Endothelial cell of umbilical vein (primary cell): ENCODE results near the gene YWHAG.

Source experiments
- CTCF ChIP-seq, 2 donors: IDR thresholded peaks; 1 replicate in 1 of 2; 2 replicates in 1 of 2; pipeline ENCODE4 v1.5.1; 2011; ENCODE audit warnings: low read length in 2 of 2, mild to moderate bottlenecking in 2 of 2, moderate library complexity in 2 of 2, control low read depth in 1 of 2, inconsistent platforms in 1 of 2, low read depth in 1 of 2; ENCODE audit not compliant: insufficient read depth in 1 of 2; ENCODE audit errors: extremely low read depth in 1 of 2
- EZH2 ChIP-seq: IDR thresholded peaks from 2 replicates; pipeline ENCODE4 v1.6.1; 2012; ENCODE audit warnings: borderline replicate concordance, low read depth, mild to moderate bottlenecking, moderate library complexity, low read length, inconsistent platforms; ENCODE audit not compliant: severe bottlenecking
- FOS ChIP-seq: IDR thresholded peaks from 2 replicates; pipeline ENCODE4 v1.6.1; 2011; ENCODE audit warnings: mild to moderate bottlenecking, low read length, moderate library complexity, borderline replicate concordance; ENCODE audit not compliant: insufficient read depth
- JUN ChIP-seq: IDR thresholded peaks from 2 replicates; pipeline ENCODE4 v1.6.1; 2011; ENCODE audit warnings: borderline replicate concordance, low read depth; ENCODE audit not compliant: insufficient read length, insufficient read depth
- MAX ChIP-seq: IDR thresholded peaks from 2 replicates; pipeline ENCODE4 v1.6.1; 2011; ENCODE audit not compliant: insufficient read depth, insufficient read length
- MYC ChIP-seq: IDR thresholded peaks from one replicate; pipeline ENCODE4 v1.6.1; 2011; ENCODE audit warnings: mild to moderate bottlenecking, low read depth, low read length
- POLR2A ChIP-seq: IDR thresholded peaks from 2 replicates; pipeline ENCODE4 v1.6.1; 2012; ENCODE audit warnings: low read depth, mild to moderate bottlenecking, control low read depth, low read length
- POLR2AphosphoS5 ChIP-seq: IDR thresholded peaks from 2 replicates; pipeline ENCODE4 v1.6.1; 2012; ENCODE audit warnings: low read depth, mild to moderate bottlenecking, control low read depth, low read length, moderate library complexity; ENCODE audit not compliant: insufficient read depth

GRCh38 chr7:76356115-76356514 lies 2.7 kb downstream of the YWHAG start:
- no peak for TF ChIP-seq CTCF (IDR thresholded peaks at IDR 0.05; ENCODE audit: extremely low read depth in 1 of 2, insufficient read depth in 1 of 2, low read depth in 1 of 2, low read length in 2 of 2)
- TF ChIP-seq POLR2A, result no peak
- TF ChIP-seq POLR2AphosphoS5, result no peak
- no peak for TF ChIP-seq EZH2
- TF ChIP-seq MAX, result no peak
- TF ChIP-seq MYC, result no peak
- TF ChIP-seq JUN, result no peak
- TF ChIP-seq FOS, result no peak
